Chondrocyte (in vitro differentiated cells): ENCODE results near the gene RAB6D. TPM values are rescaled to one million over a fixed set of nuclear protein-coding genes. Genes with fewer than 3 reads are reported as not detected.
"Not testable (repeated sequence)": the region's sequence is repeated elsewhere in the genome, so short reads cannot be mapped to it uniquely, and the experiment has no call there.

Experiments
- DNase-seq: peaks from one replicate; pipeline ENCODE4 v3.0.0; 2021; ENCODE audit warnings: mixed read lengths, low spot score
- H3K27ac Mint-ChIP-seq: one replicate; pipeline ENCODE4 v1.8.0; 2021; ENCODE audit warnings: mild to moderate bottlenecking, moderate library complexity, mixed read lengths; ENCODE audit not compliant: unreplicated experiment
- H3K27me3 Mint-ChIP-seq: 2 replicates; pipeline ENCODE4 v1.8.0; 2021; ENCODE audit warnings: low read depth, mixed read lengths
- H3K36me3 Mint-ChIP-seq: 2 replicates; pipeline ENCODE4 v1.8.0; 2021; ENCODE audit warnings: low read depth, mixed read lengths
- H3K4me1 Mint-ChIP-seq: 2 replicates; pipeline ENCODE4 v1.8.0; 2021; ENCODE audit warnings: low read depth, mild to moderate bottlenecking, mixed read lengths
- H3K4me3 Mint-ChIP-seq: one replicate; pipeline ENCODE4 v1.8.0; 2021; ENCODE audit warnings: mild to moderate bottlenecking, moderate library complexity, mixed read lengths; ENCODE audit not compliant: unreplicated experiment
- H3K9me3 Mint-ChIP-seq: 2 replicates; pipeline ENCODE4 v1.8.0; 2021; ENCODE audit warnings: low read depth, mixed read lengths
- CTCF ChIP-seq: fragments of 200-600 bp; sonication (generic); IDR thresholded peaks from 2 replicates; pipeline ENCODE4 v1.5.0; 2021; ENCODE audit warnings: antibody characterized with exemption, mild to moderate bottlenecking, moderate library complexity
- long read RNA-seq: library from polyadenylated mRNA; stranded (forward); transcript quantifications from one replicate; pipeline ENCODE4 v2.0.0, GENCODE V29; 2021
- total RNA-seq: library from RNA; stranded (reverse); gene quantifications from 3 replicates; pipeline ENCODE4 v1.2.1, GENCODE V29; 2021

The RAB6D gene
- total RNA-seq: 0.07 TPM in 1 of 3 replicates, not detected in the others
- long read RNA-seq: 0 reads

GRCh38 chr2:131363703-131364186 is at the start of gene RAB6D:
Gene RAB6D, minus strand, starts transcription at chr2:131364168. Its CDS starts 448 bp downstream, at chr2:131363720.
- not testable (repeated sequence) for DNase-seq, H3K27ac Mint-ChIP-seq, H3K4me1 Mint-ChIP-seq, H3K36me3 Mint-ChIP-seq, H3K9me3 Mint-ChIP-seq
- peaks cover 34% of the 10 kb centered on the region for H3K27me3 Mint-ChIP-seq
- peak within 1 kb of the TSS; percentile 65 for H3K4me3 Mint-ChIP-seq

- no peaks in the 10 kb centered on the region for H3K9me3 Mint-ChIP-seq
- H3K27me3 Mint-ChIP-seq: peaks cover 54% of the 10 kb centered on the region
- H3K36me3 Mint-ChIP-seq: no peaks in the 10 kb centered on the region
- no peak overlapping the region for H3K27ac Mint-ChIP-seq
- peak; percentile 90 for TF ChIP-seq CTCF
- no peaks in the 10 kb centered on the region for H3K4me1 Mint-ChIP-seq
- H3K4me3 Mint-ChIP-seq: no peak overlapping the region
- no peak for DNase-seq
These were observed 49.3 kb upstream of the RAB6D start for GRCh38 chr2:131413148-131413747.

- Mint-ChIP-seq H3K4me1 (no peaks in the 10 kb centered on the region), H3K27me3 (peaks cover 48% of the 10 kb centered on the region), H3K27ac (no peak overlapping the region), H3K9me3 (no peaks in the 10 kb centered on the region), H3K4me3 (no peak overlapping the region), H3K36me3 (no peaks in the 10 kb centered on the region)
- DNase-seq: no peak
- TF ChIP-seq CTCF: no peak
These were observed 46.2 kb upstream of the RAB6D start for GRCh38 chr2:131410173-131410572.

- H3K9me3 Mint-ChIP-seq: no peaks in the 10 kb centered on the region
- no peaks in the 10 kb centered on the region for H3K4me1 Mint-ChIP-seq
- H3K4me3 Mint-ChIP-seq: no peak overlapping the region
- no peak for TF ChIP-seq CTCF
- no peak for DNase-seq
- H3K36me3 Mint-ChIP-seq: no peaks in the 10 kb centered on the region
- H3K27me3 Mint-ChIP-seq: peaks cover 49% of the 10 kb centered on the region
- no peak overlapping the region for H3K27ac Mint-ChIP-seq
These were observed 44.8 kb upstream of the RAB6D start for GRCh38 chr2:131408778-131409177.

- TF ChIP-seq CTCF: no peak
- DNase-seq: no peak
- no peak overlapping the region for H3K4me3 Mint-ChIP-seq
- no peaks in the 10 kb centered on the region for H3K36me3 Mint-ChIP-seq
- H3K27me3 Mint-ChIP-seq: peaks cover 48% of the 10 kb centered on the region
- no peaks in the 10 kb centered on the region for H3K9me3 Mint-ChIP-seq
- H3K4me1 Mint-ChIP-seq: no peaks in the 10 kb centered on the region
- no peak overlapping the region for H3K27ac Mint-ChIP-seq
These were observed 44.2 kb upstream of the RAB6D start for GRCh38 chr2:131408207-131408606.

GRCh38 chr2:131404753-131405152 is 40.8 kb upstream of the RAB6D start:
- Mint-ChIP-seq H3K4me1 (no peaks in the 10 kb centered on the region), H3K4me3 (no peak overlapping the region), H3K27ac (no peak overlapping the region), H3K36me3 (no peaks in the 10 kb centered on the region), H3K27me3 (peaks cover 60% of the 10 kb centered on the region), H3K9me3 (no peaks in the 10 kb centered on the region)
- DNase-seq: no peak
- TF ChIP-seq CTCF: no peak
